ENCODE measurements around the gene PARN.
"Not testable (repeated sequence)": the region's sequence is repeated elsewhere in the genome, so short reads cannot be mapped to it uniquely, and the experiment has no call there.

PARN gene

GRCh38 chr16:14445937-14446715, 183.9 kb downstream of the PARN start:
- no peak for DNase-seq (ENCODE audit: low read depth)
- H3K4me3 ChIP-seq (replicated peaks; ENCODE audit: low read depth, low read length) = no peak overlapping the region
- TF ChIP-seq CTCF (IDR thresholded peaks at IDR 0.05; ENCODE audit: low read length, missing control alignments) = no peak

- DNase-seq (ENCODE audit: low read depth) = no peak
- no peak overlapping the region for H3K4me3 ChIP-seq (replicated peaks; ENCODE audit: low read depth, low read length)
- no peak for TF ChIP-seq CTCF (IDR thresholded peaks at IDR 0.05; ENCODE audit: low read length, missing control alignments)
These were observed 184.9 kb downstream of the PARN start for GRCh38 chr16:14444979-14445810.

- H3K4me3 ChIP-seq (replicated peaks; ENCODE audit: low read depth, low read length) = not testable (repeated sequence)
These were observed 188.5 kb downstream of the PARN start for GRCh38 chr16:14441533-14441932.

GRCh38 chr16:14438256-14438655, 191.8 kb downstream of the PARN start:
- TF ChIP-seq CTCF (IDR thresholded peaks at IDR 0.05; ENCODE audit: low read length, missing control alignments) = no peak
- DNase-seq (ENCODE audit: low read depth) = no peak
- H3K4me3 ChIP-seq (replicated peaks; ENCODE audit: low read depth, low read length) = no peak overlapping the region

More at GRCh38 chr16:14441533-14441932, 188.5 kb downstream of the PARN start:
- not testable (repeated sequence) for DNase-seq (ENCODE audit: low read depth)

GRCh38 chr16:14437426-14437825, 192.6 kb downstream of the PARN start:
- H3K4me3 ChIP-seq (replicated peaks; ENCODE audit: low read depth, low read length) = no peak overlapping the region
- TF ChIP-seq CTCF (IDR thresholded peaks at IDR 0.05; ENCODE audit: low read length, missing control alignments) = no peak
- DNase-seq (ENCODE audit: low read depth) = no peak

- no peak for DNase-seq (ENCODE audit: low read depth)
- TF ChIP-seq CTCF (IDR thresholded peaks at IDR 0.05; ENCODE audit: low read length, missing control alignments) = no peak
- no peak overlapping the region for H3K4me3 ChIP-seq (replicated peaks; ENCODE audit: low read depth, low read length)
These were observed 193.6 kb downstream of the PARN start for GRCh38 chr16:14436401-14436955.

GRCh38 chr16:14434860-14435259, 195.2 kb downstream of the PARN start:
- H3K4me3 ChIP-seq (replicated peaks; ENCODE audit: low read depth, low read length) = no peak overlapping the region
- no peak for TF ChIP-seq CTCF (IDR thresholded peaks at IDR 0.05; ENCODE audit: low read length, missing control alignments)
- no peak for DNase-seq (ENCODE audit: low read depth)

GRCh38 chr16:14428971-14429637, 201.0 kb downstream of the PARN start:
- not testable (repeated sequence) for DNase-seq (ENCODE audit: low read depth); H3K4me3 ChIP-seq (replicated peaks; ENCODE audit: low read depth, low read length)
